OCI-LY7 (cell line): ENCODE measurements around the gene TMEM126A. TPM values are rescaled to one million over a fixed set of nuclear protein-coding genes. Genes with fewer than 3 reads are reported as not detected.

Experiments
- BruUV-seq: library from RNA; stranded (reverse); fragments of 400-500 nt; replicated peaks from 2 replicates; lab custom pipeline; 2021; lab: Mats Ljungman, UMichigan
- CTCF ChIA-PET: fragments of 300-600 bp; sonication (Branson Sonifier 250); formaldehyde crosslinking; loops from one replicate; lab custom pipeline; 2022; ENCODE audit warnings: antibody characterized with exemption; ENCODE audit not compliant: unreplicated experiment; lab: Charles Lee
- POLR2A ChIA-PET: fragments of 300-600 bp; sonication (Branson Sonifier 250); formaldehyde crosslinking; loops from one replicate; lab custom pipeline; 2022; ENCODE audit warnings: antibody characterized with exemption; lab: Charles Lee
- DNase-seq: peaks from one replicate; pipeline ENCODE4 v3.0.0-alpha.2; 2015; ENCODE audit warnings: low spot score
- H2AFZ ChIP-seq: fragments of 200-600 bp; sonication (generic), shearing (Covaris generic); 2 replicates; pipeline ENCODE4 v1.6.1; 2014; ENCODE audit warnings: mild to moderate bottlenecking, antibody characterized with exemption, low read length, moderate library complexity
- H3K27ac ChIP-seq: fragments of 200-600 bp; sonication (generic); 2 replicates; pipeline ENCODE4 v1.5.1; 2014; ENCODE audit warnings: mixed run types, low read depth, mild to moderate bottlenecking, moderate library complexity, low read length, inconsistent platforms; ENCODE audit not compliant: poor library complexity, severe bottlenecking
- H3K36me3 ChIP-seq: fragments of 200-600 bp; sonication (generic); 2 replicates; pipeline ENCODE4 v1.6.1; 2014; ENCODE audit warnings: mild to moderate bottlenecking, antibody characterized with exemption, low read length, moderate library complexity, mixed read lengths; ENCODE audit not compliant: insufficient read depth
- H3K4me1 ChIP-seq: fragments of 200-600 bp; sonication (generic); 2 replicates; pipeline ENCODE4 v1.5.1; 2014; ENCODE audit warnings: mild to moderate bottlenecking, low read length; ENCODE audit not compliant: insufficient read depth, poor library complexity, severe bottlenecking
- H3K4me2 ChIP-seq: fragments of 200-600 bp; sonication (generic); 2 replicates; pipeline ENCODE4 v1.6.1; 2014; ENCODE audit warnings: mild to moderate bottlenecking, low read length
- H3K4me3 ChIP-seq: fragments of 200-600 bp; sonication (generic); 2 replicates; pipeline ENCODE4 v1.5.1; 2014; ENCODE audit warnings: mild to moderate bottlenecking, low read depth, low read length; ENCODE audit not compliant: poor library complexity, severe bottlenecking
- H3K79me2 ChIP-seq: fragments of 200-600 bp; sonication (generic); 2 replicates; pipeline ENCODE4 v1.6.1; 2016; ENCODE audit warnings: low read depth, mild to moderate bottlenecking, low read length, moderate library complexity, mixed read lengths; ENCODE audit not compliant: insufficient read depth
- H3K9me2 ChIP-seq: fragments of 200-600 bp; sonication (generic); 2 replicates; pipeline ENCODE4 v1.6.1; 2016; ENCODE audit warnings: mild to moderate bottlenecking, low read length, mixed read lengths; ENCODE audit not compliant: insufficient read depth
- H3K9me3 ChIP-seq: fragments of 200-600 bp; sonication (generic); 2 replicates; pipeline ENCODE4 v1.6.1; 2014; ENCODE audit warnings: mild to moderate bottlenecking, mixed run types, low read length, mixed read lengths
- H4K20me1 ChIP-seq: fragments of 200-600 bp; sonication (generic); 2 replicates; pipeline ENCODE4 v1.6.1; 2014; ENCODE audit warnings: mild to moderate bottlenecking, antibody characterized with exemption, low read length, moderate library complexity, mixed read lengths; ENCODE audit not compliant: insufficient read depth
- EZH2phosphoT487 ChIP-seq: fragments of 200-600 bp; sonication (generic); IDR thresholded peaks from 2 replicates; pipeline ENCODE4 v1.6.1; 2018; ENCODE audit warnings: low read depth, borderline replicate concordance, mild to moderate bottlenecking, mixed run types, antibody characterized with exemption, low read length, moderate library complexity, mixed read lengths
- intact Hi-C: fragments of 100-400 bp; cut with micrococcal nuclease; formaldehyde crosslinking; loops from one replicate; pipeline ENCODE4 v1.10.0; 2022; ENCODE audit not compliant: unreplicated experiment
- total RNA-seq, 2 experiments: library from RNA; depleted of rRNA in 1 of 2; stranded (reverse); fragments of >200 nt in 1 of 2; shearing (Covaris generic) in 1 of 2; gene quantifications; 2 replicates each; pipeline ENCODE4 v1.2.3, GENCODE V29; 2014 to 2022
- TF ChIP-seq, protein P1 (sequence below): fragments of 200-600 bp; sonication (generic); conservative IDR thresholded peaks from 2 replicates; pipeline ENCODE4 v1.5.1; 2014; ENCODE audit warnings: mild to moderate bottlenecking, antibody characterized with exemption, low read length, moderate library complexity, mixed read lengths

Gene TMEM126A
- total RNA-seq, 2 experiments from 2014 or later: 16.8 to 25.6 TPM

DNA sequence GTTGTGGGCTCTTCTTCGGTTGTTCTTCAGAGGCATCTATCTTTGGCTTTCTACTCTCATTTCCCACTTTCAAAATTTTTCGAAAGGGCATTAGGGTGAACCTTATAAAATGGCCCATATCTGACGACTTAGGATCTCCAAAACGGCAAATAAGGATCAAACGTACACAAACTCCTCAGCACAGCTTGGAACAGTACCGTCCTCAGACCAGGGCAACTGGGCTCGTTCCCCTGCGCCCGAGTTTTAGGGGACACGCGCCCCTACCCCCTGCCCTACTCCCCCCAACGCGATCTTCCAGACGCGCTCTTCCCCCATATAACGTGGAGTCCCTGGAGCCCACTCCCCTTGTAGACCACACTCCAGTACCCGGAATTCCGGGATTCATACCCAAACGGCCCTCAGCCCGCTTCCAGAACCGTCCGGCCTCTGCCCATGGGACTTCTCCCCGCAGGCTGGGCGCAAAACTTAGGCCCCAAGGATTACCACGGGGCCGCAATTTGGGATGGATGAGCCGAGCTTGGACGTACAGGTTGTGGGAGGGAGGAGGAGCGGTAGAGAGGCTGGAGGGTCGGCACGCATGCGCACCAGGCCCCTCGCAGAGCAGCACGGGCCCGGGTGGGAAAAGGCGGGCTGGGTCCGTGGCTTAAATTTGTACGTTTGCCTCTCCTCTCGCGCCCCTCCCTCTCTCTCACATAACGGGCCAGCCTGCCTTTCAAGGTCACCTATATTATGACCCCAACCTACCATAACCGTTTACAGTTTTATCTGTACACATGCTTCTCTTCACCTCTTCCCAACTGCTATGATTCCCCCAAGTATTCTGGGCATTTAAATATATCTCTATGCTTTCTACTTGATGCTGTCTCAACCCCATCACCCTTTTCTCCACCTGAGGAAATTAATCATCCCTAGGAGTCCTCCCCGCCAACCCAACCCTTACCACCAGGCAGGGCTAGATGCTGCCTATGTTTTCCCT, 34.9 kb downstream of the TMEM126A start:
- H3K4me3 ChIP-seq: no peak overlapping the region
- peak overlapping the region; percentile 43; the same call in 1 of the 2 replicates for H3K4me2 ChIP-seq
- H3K79me2 ChIP-seq: no peaks in the 10 kb centered on the region
- H3K9me2 ChIP-seq: no peaks in the 10 kb centered on the region
- no peaks in the 10 kb centered on the region for H3K36me3 ChIP-seq
- H2AFZ ChIP-seq: 0 out of 2 replicates have a peak overlapping the region, but pooled peaks have one; percentile 0
- TF ChIP-seq, protein P1, sequence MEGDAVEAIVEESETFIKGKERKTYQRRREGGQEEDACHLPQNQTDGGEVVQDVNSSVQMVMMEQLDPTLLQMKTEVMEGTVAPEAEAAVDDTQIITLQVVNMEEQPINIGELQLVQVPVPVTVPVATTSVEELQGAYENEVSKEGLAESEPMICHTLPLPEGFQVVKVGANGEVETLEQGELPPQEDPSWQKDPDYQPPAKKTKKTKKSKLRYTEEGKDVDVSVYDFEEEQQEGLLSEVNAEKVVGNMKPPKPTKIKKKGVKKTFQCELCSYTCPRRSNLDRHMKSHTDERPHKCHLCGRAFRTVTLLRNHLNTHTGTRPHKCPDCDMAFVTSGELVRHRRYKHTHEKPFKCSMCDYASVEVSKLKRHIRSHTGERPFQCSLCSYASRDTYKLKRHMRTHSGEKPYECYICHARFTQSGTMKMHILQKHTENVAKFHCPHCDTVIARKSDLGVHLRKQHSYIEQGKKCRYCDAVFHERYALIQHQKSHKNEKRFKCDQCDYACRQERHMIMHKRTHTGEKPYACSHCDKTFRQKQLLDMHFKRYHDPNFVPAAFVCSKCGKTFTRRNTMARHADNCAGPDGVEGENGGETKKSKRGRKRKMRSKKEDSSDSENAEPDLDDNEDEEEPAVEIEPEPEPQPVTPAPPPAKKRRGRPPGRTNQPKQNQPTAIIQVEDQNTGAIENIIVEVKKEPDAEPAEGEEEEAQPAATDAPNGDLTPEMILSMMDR: no peak
- no peak for TF ChIP-seq EZH2phosphoT487
- no peaks in the 10 kb centered on the region for H4K20me1 ChIP-seq
- no peak overlapping the region for H3K27ac ChIP-seq
- H3K4me1 ChIP-seq: no peaks in the 10 kb centered on the region
- no TSS peak for BruUV-seq
- no peaks in the 10 kb centered on the region for H3K9me3 ChIP-seq
- ChIA-PET POLR2A (no interaction called here), CTCF (no interaction called here)
- no peak for DNase-seq
- intact Hi-C loops: no loop called here

DNA sequence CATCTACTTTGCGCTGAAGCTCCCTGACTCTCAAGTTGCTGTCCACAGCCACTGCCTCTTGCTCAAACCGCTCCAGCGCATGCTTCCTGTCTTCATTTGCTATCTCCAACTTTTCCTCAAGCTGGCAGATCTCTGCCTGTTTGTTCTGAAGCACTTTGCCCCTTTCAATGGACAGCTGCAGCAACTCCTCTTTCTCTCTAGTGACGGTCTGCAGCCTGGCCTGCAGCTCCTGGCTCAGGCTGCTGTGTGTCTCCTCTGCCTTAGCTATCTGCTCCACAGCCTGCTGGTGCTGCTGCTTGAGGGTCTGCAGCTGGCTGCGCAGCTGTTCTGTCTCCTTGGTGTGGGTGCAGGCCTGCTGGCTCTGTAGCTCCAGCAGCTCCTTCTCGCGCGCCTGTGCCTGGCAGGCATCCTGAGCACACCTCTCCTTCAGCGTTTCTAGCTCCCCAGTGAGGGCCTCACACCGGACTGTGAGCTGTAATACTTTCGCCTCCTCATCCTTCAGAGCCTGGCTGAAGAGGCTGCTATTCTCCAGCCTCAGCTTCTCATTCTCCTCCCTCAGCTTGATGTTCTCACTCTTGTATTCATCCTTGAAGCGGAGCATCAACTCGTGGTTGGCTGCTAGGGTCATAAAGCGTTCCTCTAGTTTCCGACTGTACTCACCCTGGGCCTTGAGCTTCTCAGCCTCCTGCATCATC, 37.5 kb downstream of the TMEM126A start:
- CTCF ChIA-PET: no interaction called here
- Histone ChIP-seq H3K9me3 (no peaks in the 10 kb centered on the region), H3K4me1 (no peaks in the 10 kb centered on the region), H3K27ac (no peak overlapping the region), H3K4me3 (no peak overlapping the region), H3K4me2 (no peak overlapping the region), H3K9me2 (no peaks in the 10 kb centered on the region), H2AFZ (no peak overlapping the region), H3K79me2 (no peaks in the 10 kb centered on the region), H4K20me1 (no peaks in the 10 kb centered on the region), H3K36me3 (no peaks in the 10 kb centered on the region)
- intact Hi-C loops: no loop called here
- POLR2A ChIA-PET: interaction anchor here (0.6 to 1.6 kb wide), 3 partner anchors 8 to 53 kb away, joined by 3 to 4 read pairs (median 3); no protein-coding TSS in a partner anchor
- TF ChIP-seq, protein P1: no peak
- no peak for TF ChIP-seq EZH2phosphoT487
- BruUV-seq: no TSS peak
- no peak for DNase-seq
